GM12878 (cell line): Measurements from ENCODE around the gene PTCH2. TPM values are rescaled to one million over a fixed set of nuclear protein-coding genes. Genes with fewer than 3 reads are reported as not detected.

Experiments used
- ATAC-seq: fragments of 200-7000 bp; cut with Tn5 transposase; 3 replicates; pipeline ENCODE4 v1.9.1; 2020; ENCODE audit warnings: mild to moderate bottlenecking, moderate library complexity
- BruUV-seq: library from RNA; stranded (reverse); fragments of 400-500 nt; replicated peaks from 2 replicates; lab custom pipeline; 2021; lab: Mats Ljungman, UMichigan
- CTCF ChIA-PET: fragments of 300-600 bp; sonication (Branson Sonifier 250); formaldehyde crosslinking; extraction: SDS; loops from one replicate; lab custom pipeline; 2021; ENCODE audit warnings: inconsistent platforms; lab: Yijun Ruan, JAX
- POLR2A ChIA-PET: fragments of 350-600 bp; formaldehyde crosslinking; extraction: SDS; loops from one replicate; lab custom pipeline; 2021; ENCODE audit warnings: inconsistent platforms; lab: Charles Lee
- RAD21 ChIA-PET: fragments of 300-600 bp; sonication (Branson Sonifier 250); formaldehyde crosslinking; loops from one replicate; lab custom pipeline; 2023; ENCODE audit warnings: antibody characterized with exemption; ENCODE audit not compliant: unreplicated experiment; lab: Charles Lee
- SMC1A ChIA-PET: fragments of 300-600 bp; sonication (Branson Sonifier 250); formaldehyde crosslinking; loops from one replicate; lab custom pipeline; 2023; ENCODE audit not compliant: unreplicated experiment, uncharacterized antibody; lab: Charles Lee
- DNase-seq: peaks from one replicate; pipeline ENCODE4 v3.0.0-alpha.2; 2011; ENCODE audit warnings: low read depth, low spot score
- FAIRE-seq: peaks from 3 replicates; lab custom pipeline; 2011; peaks lifted over from hg19 to GRCh38; lab: Jason Lieb, UNC
- H2AFZ ChIP-seq: 2 replicates; pipeline ENCODE4 v1.6.0; 2011; ENCODE audit warnings: low read depth, low read length, control low read depth; ENCODE audit not compliant: control insufficient read depth
- H3K27ac ChIP-seq: 2 replicates; pipeline ENCODE4 v1.5.1; 2011; ENCODE audit warnings: control low read depth; ENCODE audit not compliant: control insufficient read depth, insufficient read depth
- H3K27me3 ChIP-seq, 2 experiments: replicated peaks in 1 of 2; 2 replicates each; pipeline versions ENCODE4 v1.6.0 to v1.6.1; 2011; ENCODE audit warnings: low read length in 1 of 2; ENCODE audit not compliant: control insufficient read depth in 2 of 2, insufficient read depth in 2 of 2
- H3K36me3 ChIP-seq, 2 experiments: 2 replicates each; pipeline ENCODE4 v1.5.1; 2011; ENCODE audit warnings: low read length in 1 of 2; ENCODE audit not compliant: control insufficient read depth in 2 of 2, insufficient read depth in 2 of 2
- H3K4me1 ChIP-seq: 2 replicates; pipeline ENCODE4 v1.6.1; 2011; ENCODE audit warnings: mild to moderate bottlenecking, low read length, moderate library complexity, mixed read lengths; ENCODE audit not compliant: control insufficient read depth, insufficient read depth
- H3K4me2 ChIP-seq: 2 replicates; pipeline ENCODE4 v1.6.0; 2011; ENCODE audit warnings: control low read depth; ENCODE audit not compliant: control insufficient read depth, insufficient read depth
- H3K4me3 ChIP-seq: fragments of 200-600 bp; sonication (generic); 2 replicates; pipeline ENCODE4 v1.5.1; 2016
- H3K79me2 ChIP-seq: 2 replicates; pipeline ENCODE4 v1.6.0; 2011; ENCODE audit warnings: low read length; ENCODE audit not compliant: control insufficient read depth, insufficient read depth
- H3K9ac ChIP-seq: 2 replicates; pipeline ENCODE4 v1.8.0; 2011; ENCODE audit warnings: low read length, control low read depth, mixed read lengths; ENCODE audit not compliant: control insufficient read depth, insufficient read depth
- H3K9me3 ChIP-seq: replicated peaks from 3 replicates; pipeline ENCODE4 v1.5.1; 2011; ENCODE audit warnings: mild to moderate bottlenecking, low read length; ENCODE audit not compliant: control insufficient read depth, insufficient read depth
- H4K20me1 ChIP-seq: 2 replicates; pipeline ENCODE4 v1.6.0; 2011; ENCODE audit not compliant: control insufficient read depth, insufficient read depth
- ASH2L ChIP-seq: fragments of 300-600, 200-600 bp; sonication (generic); IDR thresholded peaks from 2 replicates; pipeline ENCODE4 v1.6.1; 2017; ENCODE audit warnings: low read depth, mild to moderate bottlenecking, borderline replicate concordance
- BACH1 ChIP-seq: fragments of 450-650 bp; IDR thresholded peaks from 2 replicates; pipeline ENCODE4 v1.6.1; 2017; ENCODE audit warnings: mild to moderate bottlenecking, borderline replicate concordance
- CHD2 ChIP-seq: IDR thresholded peaks from 2 replicates; pipeline ENCODE4 v1.6.1; 2011; ENCODE audit warnings: low read depth, low read length, improper control_type of control experiment, borderline replicate concordance
- DPF2 ChIP-seq: fragments of 450-650 bp; IDR thresholded peaks from 2 replicates; pipeline ENCODE4 v1.6.1; 2017; ENCODE audit warnings: mild to moderate bottlenecking
- FOS ChIP-seq: IDR thresholded peaks from 3 replicates; pipeline ENCODE4 v1.6.1; 2011; ENCODE audit warnings: borderline replicate concordance; ENCODE audit not compliant: insufficient read length; ENCODE audit errors: extremely low read depth
- SREBF1 ChIP-seq: IDR thresholded peaks from 2 replicates; pipeline ENCODE4 v1.6.1; 2012; ENCODE audit warnings: mild to moderate bottlenecking, low read length
- SREBF2 ChIP-seq: IDR thresholded peaks from 2 replicates; pipeline ENCODE4 v1.6.1; 2012; ENCODE audit warnings: mild to moderate bottlenecking, low read length
- SUZ12 ChIP-seq: fragments of 200-600 bp; sonication (generic); IDR thresholded peaks from one replicate; pipeline ENCODE4 v1.6.1; 2018; ENCODE audit warnings: antibody characterized with exemption, mild to moderate bottlenecking; ENCODE audit not compliant: unreplicated experiment
- TCF12 ChIP-seq: IDR thresholded peaks from 2 replicates; pipeline ENCODE4 v1.6.1; 2011; ENCODE audit warnings: low read depth, mild to moderate bottlenecking, low read length
- WRNIP1 ChIP-seq: IDR thresholded peaks from 2 replicates; pipeline ENCODE4 v1.6.1; 2011; ENCODE audit warnings: low read depth, low read length, improper control_type of control experiment, borderline replicate concordance
- ZNF24 ChIP-seq: fragments of 450-650 bp; IDR thresholded peaks from 2 replicates; pipeline ENCODE4 v1.6.1; 2017; ENCODE audit warnings: antibody characterized with exemption, mild to moderate bottlenecking
- ZNF274 ChIP-seq: IDR thresholded peaks from one replicate; pipeline ENCODE4 v1.8.0; 2011; ENCODE audit not compliant: insufficient read length, insufficient read depth
- WGBS: methylation state at CpG from one replicate; pipeline ENCODE4 v1.1.6; 2016; ENCODE audit warnings: low lambda C conversion rate; ENCODE audit not compliant: insufficient replicate concordance, insufficient coverage; ENCODE audit errors: missing lambda C conversion rate; 5-methylcytosine and 5-hydroxymethylcytosine counted together
- in situ Hi-C: fragments of 300-500 bp; cut with MboI; formaldehyde crosslinking; loops from 9 replicates; pipeline ENCODE4 v1.14.3; 2018; ENCODE audit warnings: mixed read lengths
- intact Hi-C: fragments of 100-400 bp; cut with micrococcal nuclease; formaldehyde crosslinking; loops from one replicate; pipeline ENCODE4 v1.14.2; 2022; ENCODE audit not compliant: unreplicated experiment
- polyA plus RNA-seq, 11 experiments: library from polyadenylated mRNA; depleted of rRNA in 4 of 11; unstranded in 6 of 11; stranded (reverse) in 5 of 11; fragments of >200 nt; fragmentation: Nextera tagmentation in 4 of 11; fragmentation: Illumina TruSeq in 1 of 11; extraction: Ambion mirVana in 4 of 11; extraction: Trizol in 1 of 11; gene quantifications; 1 replicate in 1 of 11; 2 replicates in 10 of 11; pipeline versions ENCODE4 v1.2.1 to v1.2.3, GENCODE V29; 2011 to 2016; ENCODE audit warnings: inconsistent platforms in 2 of 11, missing spikeins in 2 of 11, low read depth in 1 of 11
- total RNA-seq, 4 experiments: library from RNA; depleted of rRNA in 3 of 4; stranded (reverse); fragments of >200 nt in 3 of 4; fragmentation: Illumina TruSeq in 1 of 4; extraction: Trizol in 1 of 4; gene quantifications; 2 replicates each; pipeline versions ENCODE4 v1.2.1 to v1.2.3, GENCODE V29; 2013 to 2021
- TF ChIP-seq, protein P1 (sequence below): fragments of 450-650 bp; formaldehyde crosslinking; IDR thresholded peaks from 2 replicates; pipeline ENCODE4 v1.5.0; 2022; ENCODE audit warnings: mild to moderate bottlenecking, missing genetic modification characterization
- TF ChIP-seq, protein P2 (sequence below): fragments of 450-650 bp; IDR thresholded peaks from 2 replicates; pipeline ENCODE4 v1.6.1; 2017; ENCODE audit warnings: mild to moderate bottlenecking, moderate library complexity
- TF ChIP-seq, protein P3 (sequence below): fragments of 450-650 bp; IDR thresholded peaks from 2 replicates; pipeline ENCODE4 v1.6.1; 2014; ENCODE audit warnings: mild to moderate bottlenecking
- TF ChIP-seq, protein P4 (sequence below): IDR thresholded peaks from 2 replicates; pipeline ENCODE4 v1.6.1; 2011; ENCODE audit warnings: borderline replicate concordance, low read depth, mild to moderate bottlenecking, moderate library complexity, low read length; ENCODE audit not compliant: insufficient read depth, poor library complexity, severe bottlenecking

The PTCH2 gene
- total and polyA plus RNA-seq, 10 of the 15 experiments (the other 5 are each of a cell fraction or from before 2014, with no cell fraction given), result 0.03 to 8.4 (median 0.10) TPM

DNA sequence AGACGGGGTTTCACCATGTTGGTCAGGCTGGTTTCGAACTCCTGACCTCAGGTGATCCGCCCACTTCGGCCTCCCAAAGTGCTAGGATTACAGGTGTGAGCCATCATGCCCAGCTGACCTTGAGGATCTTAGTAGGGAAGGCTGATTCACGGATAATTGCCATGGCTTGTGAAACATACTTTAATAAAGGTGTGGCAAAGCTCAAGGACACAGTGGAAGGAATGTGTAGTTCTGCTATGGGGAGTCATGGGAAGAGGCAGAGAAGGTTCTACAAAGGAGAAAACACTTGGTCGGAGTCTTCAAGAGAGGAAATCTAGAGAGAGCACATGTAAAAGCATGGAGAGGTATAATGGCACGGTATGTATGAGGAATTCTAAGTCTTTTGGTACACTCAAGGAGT is 12.7 kb upstream of the PTCH2 start:
- FAIRE-seq (no peak), ATAC-seq (no peak), DNase-seq (no peak)
- ChIA-PET CTCF (no interaction called here), POLR2A (no interaction called here), SMC1A (no interaction called here), RAD21 (no interaction called here)
- Histone ChIP-seq H3K36me3 (peaks cover 0 to 5% of the 10 kb centered on the region in 2 experiments; a peak in 2 of 4 replicates), H2AFZ (no peak overlapping the region), H3K27me3 (no peaks in the 10 kb centered on the region), H3K4me2 (no peak overlapping the region), H3K4me1 (peaks cover 9% of the 10 kb centered on the region), H3K79me2 (no peaks in the 10 kb centered on the region), H3K27ac (no peak overlapping the region), H3K9ac (no peak overlapping the region), H3K4me3 (no peak overlapping the region), H3K9me3 (no peaks in the 10 kb centered on the region), H4K20me1 (no peaks in the 10 kb centered on the region)
- in situ Hi-C loops, result no loop called here
- intact Hi-C loops, result no loop called here
- no TSS peak for BruUV-seq
- TF ChIP-seq ASH2L, result no peak
- TF ChIP-seq WRNIP1, result no peak
- TF ChIP-seq, protein P1, sequence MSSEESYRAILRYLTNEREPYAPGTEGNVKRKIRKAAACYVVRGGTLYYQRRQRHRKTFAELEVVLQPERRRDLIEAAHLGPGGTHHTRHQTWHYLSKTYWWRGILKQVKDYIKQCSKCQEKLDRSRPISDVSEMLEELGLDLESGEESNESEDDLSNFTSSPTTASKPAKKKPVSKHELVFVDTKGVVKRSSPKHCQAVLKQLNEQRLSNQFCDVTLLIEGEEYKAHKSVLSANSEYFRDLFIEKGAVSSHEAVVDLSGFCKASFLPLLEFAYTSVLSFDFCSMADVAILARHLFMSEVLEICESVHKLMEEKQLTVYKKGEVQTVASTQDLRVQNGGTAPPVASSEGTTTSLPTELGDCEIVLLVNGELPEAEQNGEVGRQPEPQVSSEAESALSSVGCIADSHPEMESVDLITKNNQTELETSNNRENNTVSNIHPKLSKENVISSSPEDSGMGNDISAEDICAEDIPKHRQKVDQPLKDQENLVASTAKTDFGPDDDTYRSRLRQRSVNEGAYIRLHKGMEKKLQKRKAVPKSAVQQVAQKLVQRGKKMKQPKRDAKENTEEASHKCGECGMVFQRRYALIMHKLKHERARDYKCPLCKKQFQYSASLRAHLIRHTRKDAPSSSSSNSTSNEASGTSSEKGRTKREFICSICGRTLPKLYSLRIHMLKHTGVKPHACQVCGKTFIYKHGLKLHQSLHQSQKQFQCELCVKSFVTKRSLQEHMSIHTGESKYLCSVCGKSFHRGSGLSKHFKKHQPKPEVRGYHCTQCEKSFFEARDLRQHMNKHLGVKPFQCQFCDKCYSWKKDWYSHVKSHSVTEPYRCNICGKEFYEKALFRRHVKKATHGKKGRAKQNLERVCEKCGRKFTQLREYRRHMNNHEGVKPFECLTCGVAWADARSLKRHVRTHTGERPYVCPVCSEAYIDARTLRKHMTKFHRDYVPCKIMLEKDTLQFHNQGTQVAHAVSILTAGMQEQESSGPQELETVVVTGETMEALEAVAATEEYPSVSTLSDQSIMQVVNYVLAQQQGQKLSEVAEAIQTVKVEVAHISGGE, result no peak
- no peak for TF ChIP-seq ZNF274
- no peak for TF ChIP-seq SREBF1
- no peak for TF ChIP-seq SREBF2
- TF ChIP-seq, protein P2, sequence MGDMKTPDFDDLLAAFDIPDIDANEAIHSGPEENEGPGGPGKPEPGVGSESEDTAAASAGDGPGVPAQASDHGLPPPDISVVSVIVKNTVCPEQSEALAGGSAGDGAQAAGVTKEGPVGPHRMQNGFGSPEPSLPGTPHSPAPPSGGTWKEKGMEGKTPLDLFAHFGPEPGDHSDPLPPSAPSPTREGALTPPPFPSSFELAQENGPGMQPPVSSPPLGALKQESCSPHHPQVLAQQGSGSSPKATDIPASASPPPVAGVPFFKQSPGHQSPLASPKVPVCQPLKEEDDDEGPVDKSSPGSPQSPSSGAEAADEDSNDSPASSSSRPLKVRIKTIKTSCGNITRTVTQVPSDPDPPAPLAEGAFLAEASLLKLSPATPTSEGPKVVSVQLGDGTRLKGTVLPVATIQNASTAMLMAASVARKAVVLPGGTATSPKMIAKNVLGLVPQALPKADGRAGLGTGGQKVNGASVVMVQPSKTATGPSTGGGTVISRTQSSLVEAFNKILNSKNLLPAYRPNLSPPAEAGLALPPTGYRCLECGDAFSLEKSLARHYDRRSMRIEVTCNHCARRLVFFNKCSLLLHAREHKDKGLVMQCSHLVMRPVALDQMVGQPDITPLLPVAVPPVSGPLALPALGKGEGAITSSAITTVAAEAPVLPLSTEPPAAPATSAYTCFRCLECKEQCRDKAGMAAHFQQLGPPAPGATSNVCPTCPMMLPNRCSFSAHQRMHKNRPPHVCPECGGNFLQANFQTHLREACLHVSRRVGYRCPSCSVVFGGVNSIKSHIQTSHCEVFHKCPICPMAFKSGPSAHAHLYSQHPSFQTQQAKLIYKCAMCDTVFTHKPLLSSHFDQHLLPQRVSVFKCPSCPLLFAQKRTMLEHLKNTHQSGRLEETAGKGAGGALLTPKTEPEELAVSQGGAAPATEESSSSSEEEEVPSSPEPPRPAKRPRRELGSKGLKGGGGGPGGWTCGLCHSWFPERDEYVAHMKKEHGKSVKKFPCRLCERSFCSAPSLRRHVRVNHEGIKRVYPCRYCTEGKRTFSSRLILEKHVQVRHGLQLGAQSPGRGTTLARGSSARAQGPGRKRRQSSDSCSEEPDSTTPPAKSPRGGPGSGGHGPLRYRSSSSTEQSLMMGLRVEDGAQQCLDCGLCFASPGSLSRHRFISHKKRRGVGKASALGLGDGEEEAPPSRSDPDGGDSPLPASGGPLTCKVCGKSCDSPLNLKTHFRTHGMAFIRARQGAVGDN, result no peak
- no peak for TF ChIP-seq DPF2
- no peak for TF ChIP-seq TCF12
- TF ChIP-seq, protein P3, sequence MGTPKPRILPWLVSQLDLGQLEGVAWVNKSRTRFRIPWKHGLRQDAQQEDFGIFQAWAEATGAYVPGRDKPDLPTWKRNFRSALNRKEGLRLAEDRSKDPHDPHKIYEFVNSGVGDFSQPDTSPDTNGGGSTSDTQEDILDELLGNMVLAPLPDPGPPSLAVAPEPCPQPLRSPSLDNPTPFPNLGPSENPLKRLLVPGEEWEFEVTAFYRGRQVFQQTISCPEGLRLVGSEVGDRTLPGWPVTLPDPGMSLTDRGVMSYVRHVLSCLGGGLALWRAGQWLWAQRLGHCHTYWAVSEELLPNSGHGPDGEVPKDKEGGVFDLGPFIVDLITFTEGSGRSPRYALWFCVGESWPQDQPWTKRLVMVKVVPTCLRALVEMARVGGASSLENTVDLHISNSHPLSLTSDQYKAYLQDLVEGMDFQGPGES, result no peak
- TF ChIP-seq FOS, result no peak
- TF ChIP-seq, protein P4, sequence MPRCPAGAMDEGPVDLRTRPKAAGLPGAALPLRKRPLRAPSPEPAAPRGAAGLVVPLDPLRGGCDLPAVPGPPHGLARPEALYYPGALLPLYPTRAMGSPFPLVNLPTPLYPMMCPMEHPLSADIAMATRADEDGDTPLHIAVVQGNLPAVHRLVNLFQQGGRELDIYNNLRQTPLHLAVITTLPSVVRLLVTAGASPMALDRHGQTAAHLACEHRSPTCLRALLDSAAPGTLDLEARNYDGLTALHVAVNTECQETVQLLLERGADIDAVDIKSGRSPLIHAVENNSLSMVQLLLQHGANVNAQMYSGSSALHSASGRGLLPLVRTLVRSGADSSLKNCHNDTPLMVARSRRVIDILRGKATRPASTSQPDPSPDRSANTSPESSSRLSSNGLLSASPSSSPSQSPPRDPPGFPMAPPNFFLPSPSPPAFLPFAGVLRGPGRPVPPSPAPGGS, result no peak
- no peak for TF ChIP-seq BACH1
- TF ChIP-seq CHD2, result no peak
- no peak for TF ChIP-seq ZNF24
- TF ChIP-seq SUZ12, result no peak
- TF ChIP-seq, all 136 proteins: peak for 0
- 79% methylated on average over 7 of the region's 7 CpGs for WGBS
